Measurements from ENCODE around the gene NBAS.

DNA sequence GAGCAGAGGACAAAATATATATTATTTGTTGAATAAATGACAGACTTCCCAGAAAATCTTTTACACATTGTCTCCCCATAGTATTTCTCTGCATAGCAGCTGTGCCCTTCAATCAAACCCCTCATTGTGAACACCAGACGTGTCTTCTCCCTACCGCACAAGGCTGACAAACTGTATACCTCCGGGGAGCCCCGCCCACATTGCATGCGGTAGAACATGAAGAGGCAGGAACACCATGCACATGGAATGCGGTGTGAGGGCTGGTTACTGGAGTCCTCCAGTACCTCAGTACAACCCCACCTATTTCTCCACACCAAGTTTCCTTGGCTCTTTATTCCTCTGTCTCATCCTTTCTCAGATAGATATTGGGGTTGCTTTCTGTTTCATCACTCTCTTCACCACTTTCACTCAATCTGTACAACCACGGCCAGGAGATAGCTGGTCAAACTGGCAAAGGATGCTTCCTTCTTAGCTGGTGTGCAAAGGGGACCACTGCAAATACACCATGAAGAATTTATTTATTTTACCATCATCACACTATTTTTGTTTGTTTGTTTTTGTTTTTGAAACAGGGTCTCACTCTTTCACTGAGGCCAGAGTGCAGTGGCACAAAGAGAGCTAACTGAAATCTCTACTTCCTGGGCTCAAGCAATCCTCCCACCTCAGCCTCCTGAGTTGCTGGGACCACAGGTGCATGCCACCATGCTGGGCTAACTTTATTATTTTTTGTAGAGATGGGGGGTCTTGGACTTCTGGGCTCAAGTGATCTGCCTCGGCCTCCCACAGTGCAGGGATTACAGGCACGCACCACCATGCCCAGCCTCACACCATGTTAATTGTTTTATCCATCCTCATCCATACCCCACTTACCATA is 2.3 kb upstream of the NBAS start:
- TF ChIP-seq CTCF (conservative IDR thresholded peaks at IDR 0.05; ENCODE audit: low read length) (no peak), EZH2phosphoT487 (IDR thresholded peaks at IDR 0.05; ENCODE audit: borderline replicate concordance, low read depth, low read length) (no peak)

Measured in OCI-LY7 (cell line).